Caco-2 (cell line): ENCODE measurements around the gene GLIS1. TPM values are rescaled to one million over a fixed set of nuclear protein-coding genes. Genes with fewer than 3 reads are reported as not detected.

Experiments used
- BruUV-seq: library from RNA; stranded (reverse); fragments of 400-500 nt; replicated peaks from 2 replicates; lab custom pipeline; 2021; lab: Mats Ljungman, UMichigan
- CTCF ChIA-PET: fragments of 300-600 bp; sonication (Branson Sonifier 250); formaldehyde crosslinking; loops from one replicate; lab custom pipeline; 2022; ENCODE audit warnings: antibody characterized with exemption; lab: Charles Lee
- POLR2A ChIA-PET: fragments of 300-600 bp; sonication (Branson Sonifier 250); formaldehyde crosslinking; loops from one replicate; lab custom pipeline; 2022; ENCODE audit warnings: antibody characterized with exemption; lab: Charles Lee
- DNase-seq, 2 experiments: peaks; one replicate each; pipeline versions ENCODE4 v3.0.0 to v3.0.0-alpha.2; 2020 to 2022
- H3K27me3 ChIP-seq: replicated peaks from 2 replicates; pipeline ENCODE4 v1.6.0; 2011; ENCODE audit warnings: low read length; ENCODE audit not compliant: control insufficient read depth, insufficient read depth
- H3K36me3 ChIP-seq: 2 replicates; pipeline ENCODE4 v1.5.1; 2011; ENCODE audit warnings: low read length; ENCODE audit not compliant: control insufficient read depth, insufficient read depth
- H3K4me1 ChIP-seq: fragments of 250-450 bp; sonication (Bioruptor Pico); 2 replicates; pipeline ENCODE4 v1.5.1; 2020; ENCODE audit warnings: mild to moderate bottlenecking
- H3K4me3 ChIP-seq: 2 replicates; pipeline ENCODE4 v1.5.1; 2011; ENCODE audit warnings: low read depth, mild to moderate bottlenecking, control low read depth, low read length
- H3K9me3 ChIP-seq: fragments of 250-450 bp; sonication (Bioruptor Pico); 2 replicates; pipeline ENCODE4 v1.5.1; 2020; ENCODE audit warnings: mild to moderate bottlenecking, moderate library complexity
- H3K27ac Mint-ChIP-seq: one replicate; pipeline ENCODE4 v1.8.0; 2022; ENCODE audit warnings: mixed read lengths; ENCODE audit not compliant: unreplicated experiment
- H3K27me3 Mint-ChIP-seq: one replicate; pipeline ENCODE4 v1.8.0; 2022; ENCODE audit warnings: mixed read lengths; ENCODE audit not compliant: insufficient read depth, unreplicated experiment
- H3K36me3 Mint-ChIP-seq: one replicate; pipeline ENCODE4 v1.8.0; 2022; ENCODE audit warnings: mild to moderate bottlenecking, mixed read lengths; ENCODE audit not compliant: insufficient read depth, unreplicated experiment
- H3K4me1 Mint-ChIP-seq: one replicate; pipeline ENCODE4 v1.8.0; 2022; ENCODE audit warnings: low read depth, mixed read lengths; ENCODE audit not compliant: unreplicated experiment
- H3K4me3 Mint-ChIP-seq: one replicate; pipeline ENCODE4 v1.8.0; 2022; ENCODE audit warnings: mild to moderate bottlenecking, moderate library complexity, mixed read lengths; ENCODE audit not compliant: unreplicated experiment
- H3K9me3 Mint-ChIP-seq: one replicate; pipeline ENCODE4 v1.8.0; 2022; ENCODE audit warnings: mixed read lengths; ENCODE audit not compliant: unreplicated experiment
- intact Hi-C: fragments of 100-400 bp; cut with micrococcal nuclease; formaldehyde crosslinking; loops from one replicate; pipeline ENCODE4 v1.10.0; 2022; ENCODE audit not compliant: unreplicated experiment
- total RNA-seq: library from RNA; stranded (reverse); gene quantifications from 2 replicates; pipeline ENCODE4 v1.2.3, GENCODE V29; 2022
- TF ChIP-seq, protein P1 (sequence below), 2 experiments: fragments of 200-600 bp in 1 of 2; IDR thresholded peaks; 1 replicate in 1 of 2; 2 replicates in 1 of 2; pipeline versions ENCODE4 v1.5.1 to v1.8.0; 2011 to 2022; ENCODE audit warnings: antibody characterized with exemption in 1 of 2, control low read depth in 1 of 2, inconsistent platforms in 1 of 2, low read depth in 1 of 2, low read length in 1 of 2, mild to moderate bottlenecking in 1 of 2, moderate library complexity in 1 of 2; ENCODE audit not compliant: insufficient read depth in 1 of 2, severe bottlenecking in 1 of 2, unreplicated experiment in 1 of 2

GLIS1 gene
- total RNA-seq, 1 experiment from 2014 or later = not detected

- Mint-ChIP-seq H3K4me3 (no peak overlapping the region), H3K9me3 (no peaks in the 10 kb centered on the region), H3K27ac (no peak overlapping the region), H3K4me1 (no peaks in the 10 kb centered on the region), H3K27me3 (peaks cover 15% of the 10 kb centered on the region), H3K36me3 (no peaks in the 10 kb centered on the region)
- intact Hi-C loops = no loop called here
- H3K36me3 ChIP-seq = no peaks in the 10 kb centered on the region
- DNase-seq = no peak
- no peaks in the 10 kb centered on the region for H3K9me3 ChIP-seq
- ChIA-PET CTCF (no interaction called here), POLR2A (no interaction called here)
- no peak overlapping the region for H3K4me3 ChIP-seq
- no TSS peak for BruUV-seq
- TF ChIP-seq, protein P1, sequence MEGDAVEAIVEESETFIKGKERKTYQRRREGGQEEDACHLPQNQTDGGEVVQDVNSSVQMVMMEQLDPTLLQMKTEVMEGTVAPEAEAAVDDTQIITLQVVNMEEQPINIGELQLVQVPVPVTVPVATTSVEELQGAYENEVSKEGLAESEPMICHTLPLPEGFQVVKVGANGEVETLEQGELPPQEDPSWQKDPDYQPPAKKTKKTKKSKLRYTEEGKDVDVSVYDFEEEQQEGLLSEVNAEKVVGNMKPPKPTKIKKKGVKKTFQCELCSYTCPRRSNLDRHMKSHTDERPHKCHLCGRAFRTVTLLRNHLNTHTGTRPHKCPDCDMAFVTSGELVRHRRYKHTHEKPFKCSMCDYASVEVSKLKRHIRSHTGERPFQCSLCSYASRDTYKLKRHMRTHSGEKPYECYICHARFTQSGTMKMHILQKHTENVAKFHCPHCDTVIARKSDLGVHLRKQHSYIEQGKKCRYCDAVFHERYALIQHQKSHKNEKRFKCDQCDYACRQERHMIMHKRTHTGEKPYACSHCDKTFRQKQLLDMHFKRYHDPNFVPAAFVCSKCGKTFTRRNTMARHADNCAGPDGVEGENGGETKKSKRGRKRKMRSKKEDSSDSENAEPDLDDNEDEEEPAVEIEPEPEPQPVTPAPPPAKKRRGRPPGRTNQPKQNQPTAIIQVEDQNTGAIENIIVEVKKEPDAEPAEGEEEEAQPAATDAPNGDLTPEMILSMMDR (IDR thresholded peaks at IDR 0.05; ENCODE audit: insufficient read depth in 1 of 2, low read depth in 1 of 2, low read length in 1 of 2, severe bottlenecking in 1 of 2, unreplicated experiment in 1 of 2) = no peak
- no peaks in the 10 kb centered on the region for H3K4me1 ChIP-seq
- no peaks in the 10 kb centered on the region for H3K27me3 ChIP-seq
These were observed 6.0 kb downstream of the GLIS1 start for GRCh38 chr1:53732912-53733317.

DNA sequence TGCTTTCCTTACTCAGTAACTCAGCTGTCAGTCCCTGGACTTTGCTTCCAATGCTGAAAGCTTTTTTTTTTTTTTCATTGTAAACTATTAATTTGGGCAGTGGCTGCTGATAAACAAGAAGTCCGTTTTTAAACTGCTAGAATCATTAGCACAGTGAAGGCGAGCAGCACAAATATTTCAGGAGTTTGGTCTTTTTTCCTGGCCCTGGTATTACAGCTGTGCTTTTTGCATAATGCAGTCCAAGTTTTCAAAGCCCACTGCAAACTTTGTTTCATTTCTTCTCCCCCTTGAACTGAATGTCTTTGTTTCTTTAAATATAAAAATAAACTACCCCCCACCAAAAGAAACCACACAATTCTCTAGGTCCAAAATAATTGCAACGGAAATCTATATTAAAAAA, 6.6 kb downstream of the GLIS1 start:
- Mint-ChIP-seq H3K4me1 (no peaks in the 10 kb centered on the region), H3K27me3 (peaks cover 15% of the 10 kb centered on the region), H3K9me3 (no peaks in the 10 kb centered on the region), H3K36me3 (no peaks in the 10 kb centered on the region), H3K4me3 (no peak overlapping the region), H3K27ac (no peak overlapping the region)
- intact Hi-C loops = no loop called here
- Histone ChIP-seq H3K4me1 (no peaks in the 10 kb centered on the region), H3K36me3 (no peaks in the 10 kb centered on the region), H3K9me3 (no peaks in the 10 kb centered on the region), H3K4me3 (no peak overlapping the region), H3K27me3 (no peaks in the 10 kb centered on the region)
- ChIA-PET CTCF (no interaction called here), POLR2A (no interaction called here)
- no peak for DNase-seq
- TF ChIP-seq, protein P1 (IDR thresholded peaks at IDR 0.05; ENCODE audit: insufficient read depth in 1 of 2, low read depth in 1 of 2, low read length in 1 of 2, severe bottlenecking in 1 of 2, unreplicated experiment in 1 of 2) = no peak
- BruUV-seq = no TSS peak

- CTCF ChIA-PET = no interaction called here
- intact Hi-C loops = no loop called here
- no peaks in the 10 kb centered on the region for H3K27me3 ChIP-seq
These were observed 7.1 kb downstream of the GLIS1 start for GRCh38 chr1:53731779-53732305.

More at GRCh38 chr1:53731779-53732305, 7.1 kb downstream of the GLIS1 start:
- no peak for DNase-seq
- Mint-ChIP-seq H3K36me3 (no peaks in the 10 kb centered on the region), H3K27me3 (peaks cover 15% of the 10 kb centered on the region), H3K27ac (no peak overlapping the region), H3K9me3 (no peaks in the 10 kb centered on the region), H3K4me1 (no peaks in the 10 kb centered on the region), H3K4me3 (no peak overlapping the region)
- no peaks in the 10 kb centered on the region for H3K36me3 ChIP-seq
- H3K4me3 ChIP-seq = no peak overlapping the region
- POLR2A ChIA-PET = no interaction called here
- no TSS peak for BruUV-seq
- H3K4me1 ChIP-seq = no peaks in the 10 kb centered on the region
- TF ChIP-seq, protein P1 (IDR thresholded peaks at IDR 0.05; ENCODE audit: insufficient read depth in 1 of 2, low read depth in 1 of 2, low read length in 1 of 2, severe bottlenecking in 1 of 2, unreplicated experiment in 1 of 2) = no peak
- no peaks in the 10 kb centered on the region for H3K9me3 ChIP-seq
